Mesenchymal stem cell (in vitro differentiated cells and primary cell): ENCODE measurements around the gene CRB2.

Experiments
- DNase-seq: peaks from one replicate; pipeline ENCODE4 v3.0.0-alpha.2; 2013
- H2AFZ ChIP-seq: one replicate; pipeline ENCODE4 v1.6.1; 2013; ENCODE audit warnings: low read depth, mild to moderate bottlenecking, control low read depth, inconsistent platforms, low read length, moderate library complexity
- H2AK5ac ChIP-seq: 2 replicates; pipeline ENCODE4 v1.6.1; 2013; ENCODE audit warnings: low read length, moderate library complexity, mild to moderate bottlenecking, inconsistent platforms; ENCODE audit not compliant: severe bottlenecking
- H2BK120ac ChIP-seq: one replicate; pipeline ENCODE4 v1.6.1; 2013; ENCODE audit warnings: low read depth, mild to moderate bottlenecking, inconsistent platforms, low read length, moderate library complexity
- H2BK12ac ChIP-seq, 2 experiments: one replicate each; pipeline ENCODE4 v1.6.1; 2013; ENCODE audit warnings: inconsistent platforms in 2 of 2, low read length in 2 of 2, mild to moderate bottlenecking in 2 of 2, moderate library complexity in 2 of 2, control low read depth in 1 of 2
- H2BK15ac ChIP-seq: one replicate; pipeline ENCODE4 v1.6.1; 2013; ENCODE audit warnings: mild to moderate bottlenecking, low read depth, inconsistent platforms; ENCODE audit not compliant: poor library complexity, severe bottlenecking
- H2BK5ac ChIP-seq: 2 replicates; pipeline ENCODE4 v1.6.1; 2013; ENCODE audit warnings: low read depth, mild to moderate bottlenecking, low read length, control low read depth, inconsistent platforms; ENCODE audit not compliant: poor library complexity, severe bottlenecking
- H3K14ac ChIP-seq, 2 experiments: one replicate each; pipeline ENCODE4 v1.6.1; 2013; ENCODE audit warnings: inconsistent platforms in 2 of 2, low read length in 2 of 2, control low read depth in 1 of 2, mild to moderate bottlenecking in 1 of 2, moderate library complexity in 1 of 2
- H3K18ac ChIP-seq, 2 experiments: one replicate each; pipeline ENCODE4 v1.6.1; 2013; ENCODE audit warnings: inconsistent platforms in 2 of 2, low read length in 2 of 2, control low read depth in 1 of 2, low read depth in 1 of 2, mild to moderate bottlenecking in 1 of 2
- H3K23ac ChIP-seq, 2 experiments: one replicate each; pipeline ENCODE4 v1.6.1; 2013; ENCODE audit warnings: inconsistent platforms in 2 of 2, low read length in 2 of 2, mild to moderate bottlenecking in 2 of 2, moderate library complexity in 2 of 2, control low read depth in 1 of 2
- H3K27ac ChIP-seq: 2 replicates; pipeline ENCODE4 v1.5.1; 2013; ENCODE audit warnings: mild to moderate bottlenecking, moderate library complexity, low read length, control low read depth, inconsistent platforms; ENCODE audit not compliant: poor library complexity, severe bottlenecking
- H3K27me3 ChIP-seq, 2 experiments: 2 replicates each; pipeline versions ENCODE4 v1.6.1 to v1.7.0; 2013; ENCODE audit warnings: low read length in 2 of 2, mild to moderate bottlenecking in 2 of 2, moderate library complexity in 2 of 2, control low read depth in 1 of 2, inconsistent platforms in 1 of 2; ENCODE audit not compliant: control insufficient read depth in 1 of 2, insufficient read depth in 1 of 2
- H3K36me3 ChIP-seq, 2 experiments: 2 replicates each; pipeline versions ENCODE4 v1.6.1 to v1.7.0; 2013; ENCODE audit warnings: low read length in 2 of 2, control low read depth in 1 of 2, inconsistent platforms in 1 of 2, low read depth in 1 of 2, mild to moderate bottlenecking in 1 of 2; ENCODE audit not compliant: insufficient read depth in 2 of 2, control insufficient read depth in 1 of 2
- H3K4ac ChIP-seq, 2 experiments: one replicate each; pipeline ENCODE4 v1.6.1; 2013; ENCODE audit warnings: inconsistent platforms in 2 of 2, low read length in 2 of 2, mild to moderate bottlenecking in 2 of 2, moderate library complexity in 2 of 2, control low read depth in 1 of 2, low read depth in 1 of 2
- H3K4me1 ChIP-seq: 2 replicates; pipeline ENCODE4 v1.6.1; 2013; ENCODE audit warnings: low read depth, low read length, control low read depth; ENCODE audit not compliant: control insufficient read depth, insufficient read depth
- H3K4me2 ChIP-seq: 2 replicates; pipeline ENCODE4 v1.6.1; 2013; ENCODE audit warnings: low read length, mild to moderate bottlenecking, inconsistent platforms; ENCODE audit not compliant: poor library complexity, severe bottlenecking
- H3K4me3 ChIP-seq, 2 experiments: 2 replicates each; pipeline versions ENCODE4 v1.5.1 to v1.7.0; 2013; ENCODE audit warnings: low read length in 2 of 2, mild to moderate bottlenecking in 2 of 2, control low read depth in 1 of 2, low read depth in 1 of 2; ENCODE audit not compliant: insufficient read depth in 1 of 2
- H3K79me1 ChIP-seq: replicated peaks from 2 replicates; pipeline ENCODE4 v1.6.1; 2013; ENCODE audit warnings: mild to moderate bottlenecking, control low read depth, low read length, inconsistent platforms; ENCODE audit not compliant: poor library complexity, severe bottlenecking
- H3K9ac ChIP-seq: 2 replicates; pipeline ENCODE4 v1.7.0; 2013; ENCODE audit warnings: mild to moderate bottlenecking, low read length, moderate library complexity
- H3K9me3 ChIP-seq: 2 replicates; pipeline ENCODE4 v1.7.0; 2013; ENCODE audit warnings: mild to moderate bottlenecking, low read length; ENCODE audit not compliant: control insufficient read depth
- H4K8ac ChIP-seq: one replicate; pipeline ENCODE4 v1.6.1; 2013; ENCODE audit warnings: inconsistent platforms, mild to moderate bottlenecking, low read length, moderate library complexity
- H4K91ac ChIP-seq: one replicate; pipeline ENCODE4 v1.6.1; 2013; ENCODE audit warnings: mild to moderate bottlenecking, low read length, inconsistent platforms
- WGBS: methylation state at CpG from one replicate; pipeline ENCODE4 v1.1.7; 2013; ENCODE audit warnings: mixed read lengths; 5-methylcytosine and 5-hydroxymethylcytosine counted together

The CRB2 gene

GRCh38 chr9:123312306-123312877, 43.6 kb upstream of the CRB2 start:
- DNase-seq = no peak
- no peak overlapping the region for H4K91ac ChIP-seq
- H3K27me3 ChIP-seq = peaks cover 14 to 21% of the 10 kb centered on the region in 2 experiments
- no peaks in the 10 kb centered on the region for H3K9me3 ChIP-seq
- no peaks in the 10 kb centered on the region for H3K79me1 ChIP-seq
- H3K4me1 ChIP-seq = no peaks in the 10 kb centered on the region
- no peak overlapping the region for H3K27ac ChIP-seq
- no peak overlapping the region for H4K8ac ChIP-seq
- H3K18ac ChIP-seq = no peak overlapping the region
- no peak overlapping the region for H2AK5ac ChIP-seq
- no peak overlapping the region for H3K4ac ChIP-seq
- H2BK5ac ChIP-seq = no peak overlapping the region
- H2BK15ac ChIP-seq = no peak overlapping the region
- WGBS = 66% methylated on average over 4 of the region's 4 CpGs
- no peaks in the 10 kb centered on the region for H3K36me3 ChIP-seq
- no peak overlapping the region for H2BK120ac ChIP-seq
- no peak overlapping the region for H3K23ac ChIP-seq
- H3K9ac ChIP-seq = no peak overlapping the region
- no peak overlapping the region for H2AFZ ChIP-seq
- no peak overlapping the region for H3K4me3 ChIP-seq
- H3K4me2 ChIP-seq = no peak overlapping the region
- no peak overlapping the region for H3K14ac ChIP-seq
- H2BK12ac ChIP-seq = no peak overlapping the region

GRCh38 chr9:123314617-123315016, 41.4 kb upstream of the CRB2 start:
- no peak overlapping the region for H3K23ac ChIP-seq
- no peak overlapping the region for H3K4me2 ChIP-seq
- H3K27ac ChIP-seq = no peak overlapping the region
- no peak overlapping the region for H3K14ac ChIP-seq
- H2BK120ac ChIP-seq = no peak overlapping the region
- H4K8ac ChIP-seq = no peak overlapping the region
- H3K4me3 ChIP-seq = no peak overlapping the region
- no peak overlapping the region for H4K91ac ChIP-seq
- H3K79me1 ChIP-seq = no peaks in the 10 kb centered on the region
- H3K36me3 ChIP-seq = no peaks in the 10 kb centered on the region
- no peaks in the 10 kb centered on the region for H3K4me1 ChIP-seq
- DNase-seq = no peak
- no peak overlapping the region for H2AFZ ChIP-seq
- H3K9me3 ChIP-seq = no peaks in the 10 kb centered on the region
- H3K18ac ChIP-seq = no peak overlapping the region
- 95% methylated on average over 5 of the region's 6 CpGs for WGBS
- no peak overlapping the region for H2BK5ac ChIP-seq
- H3K9ac ChIP-seq = no peak overlapping the region
- H3K4ac ChIP-seq = no peak overlapping the region
- H3K27me3 ChIP-seq = peaks cover 29 to 32% of the 10 kb centered on the region in 2 experiments
- no peak overlapping the region for H2BK15ac ChIP-seq
- no peak overlapping the region for H2AK5ac ChIP-seq
- H2BK12ac ChIP-seq = no peak overlapping the region

- no peak overlapping the region for H3K27ac ChIP-seq
- no peak overlapping the region for H3K4me3 ChIP-seq
- no peak overlapping the region for H2AFZ ChIP-seq
- H3K14ac ChIP-seq = no peak overlapping the region
- 65% methylated on average over 2 of the region's 2 CpGs for WGBS
- no peak overlapping the region for H2BK5ac ChIP-seq
- DNase-seq = no peak
- H3K23ac ChIP-seq = no peak overlapping the region
- H4K8ac ChIP-seq = no peak overlapping the region
- no peak overlapping the region for H2BK15ac ChIP-seq
- H3K27me3 ChIP-seq = peaks cover 35% of the 10 kb centered on the region in 2 experiments
- H2AK5ac ChIP-seq = no peak overlapping the region
- no peak overlapping the region for H4K91ac ChIP-seq
- H3K4ac ChIP-seq = no peak overlapping the region
- no peak overlapping the region for H3K9ac ChIP-seq
- no peak overlapping the region for H2BK12ac ChIP-seq
- H2BK120ac ChIP-seq = no peak overlapping the region
- no peaks in the 10 kb centered on the region for H3K79me1 ChIP-seq
- H3K36me3 ChIP-seq = no peaks in the 10 kb centered on the region
- no peaks in the 10 kb centered on the region for H3K4me1 ChIP-seq
- H3K4me2 ChIP-seq = no peak overlapping the region
- no peak overlapping the region for H3K18ac ChIP-seq
- no peaks in the 10 kb centered on the region for H3K9me3 ChIP-seq
Measured at GRCh38 chr9:123315635-123316034, 40.4 kb upstream of the CRB2 start.

- Histone ChIP-seq H3K4me1 (no peaks in the 10 kb centered on the region), H2BK12ac (no peak overlapping the region), H3K4me3 (no peak overlapping the region), H2BK15ac (no peak overlapping the region), H3K14ac (no peak overlapping the region), H2BK5ac (no peak overlapping the region), H2BK120ac (no peak overlapping the region), H3K9me3 (no peaks in the 10 kb centered on the region), H3K4me2 (no peak overlapping the region), H4K91ac (no peak overlapping the region), H3K27me3 (peaks cover 32 to 35% of the 10 kb centered on the region in 2 experiments), H3K27ac (no peak overlapping the region), H2AK5ac (no peak overlapping the region), H3K23ac (no peak overlapping the region), H3K4ac (no peak overlapping the region), H3K18ac (no peak overlapping the region), H3K79me1 (no peaks in the 10 kb centered on the region), H2AFZ (no peak overlapping the region), H3K36me3 (no peaks in the 10 kb centered on the region), H4K8ac (no peak overlapping the region), H3K9ac (no peak overlapping the region)
- WGBS = 82% methylated on average over 6 of the region's 7 CpGs
- DNase-seq = no peak
Measured at GRCh38 chr9:123316053-123316718, 39.8 kb upstream of the CRB2 start.
